ENCODE measurements around the gene FAM171A2. TPM values are rescaled to one million over a fixed set of nuclear protein-coding genes. Genes with fewer than 3 reads are reported as not detected.

The FAM171A2 gene
- total RNA-seq, 1 experiment from 2014 or later: 29.9 TPM

GRCh38 chr17:44360144-44360533 lies 3.5 kb downstream of the FAM171A2 start:
- POLR2A ChIA-PET: no interaction called here
- no peak overlapping the region for H3K4me3 Mint-ChIP-seq

More at GRCh38 chr17:44360144-44360533, 3.5 kb downstream of the FAM171A2 start:
- no peaks in the 10 kb centered on the region for H3K9me3 Mint-ChIP-seq
- DNase-seq (ENCODE audit: low spot score): no peak
- ATAC-seq: no peak
- no peaks in the 10 kb centered on the region for H3K36me3 Mint-ChIP-seq
- no peak overlapping the region for H3K27ac Mint-ChIP-seq
- H3K4me1 Mint-ChIP-seq: peaks cover 26% of the 10 kb centered on the region
- TF ChIP-seq ZNF423 (CRISPR knock-in tag; IDR thresholded peaks at IDR 0.05) (no peak), SMAD3 (CRISPR knock-in tag; IDR thresholded peaks at IDR 0.05; ENCODE audit: borderline replicate concordance) (no peak), E2F5 (CRISPR knock-in tag; IDR thresholded peaks at IDR 0.05) (no peak), ZNF425 (CRISPR knock-in tag; conservative IDR thresholded peaks at IDR 0.05) (no peak), CREB1 (CRISPR knock-in tag; IDR thresholded peaks at IDR 0.05) (no peak), NR3C1 (CRISPR knock-in tag; conservative IDR thresholded peaks at IDR 0.05; ENCODE audit: low read depth) (no peak), TEAD1 (CRISPR knock-in tag; IDR thresholded peaks at IDR 0.05) (no peak), SOX15 (CRISPR knock-in tag; IDR thresholded peaks at IDR 0.05) (no peak), ZNF512 (CRISPR knock-in tag; IDR thresholded peaks at IDR 0.05; ENCODE audit: borderline replicate concordance) (no peak), RORB (CRISPR knock-in tag; IDR thresholded peaks at IDR 0.05) (no peak), ATF6 (CRISPR knock-in tag; IDR thresholded peaks at IDR 0.05) (no peak), TP53 (CRISPR knock-in tag; IDR thresholded peaks at IDR 0.05) (no peak), GABPB1 (CRISPR knock-in tag; IDR thresholded peaks at IDR 0.05) (no peak), NFYB (CRISPR knock-in tag; conservative IDR thresholded peaks at IDR 0.05; ENCODE audit: low read depth) (no peak), ZNF396 (CRISPR knock-in tag; IDR thresholded peaks at IDR 0.05; ENCODE audit: borderline replicate concordance) (no peak), KAT7 (CRISPR knock-in tag; IDR thresholded peaks at IDR 0.05; ENCODE audit: borderline replicate concordance) (no peak), ZBTB43 (CRISPR knock-in tag; IDR thresholded peaks at IDR 0.05) (no peak)
- CTCF ChIA-PET: interaction anchor here (0.7 to 9.4 kb wide), 6 partner anchors 15 to 152 kb away, joined by 3 to 128 read pairs (median 4); no protein-coding TSS in a partner anchor
- H3K27me3 Mint-ChIP-seq (ENCODE audit: low read depth): peaks cover 13% of the 10 kb centered on the region

Measured in WTC11 (cell line).